HG03520 (cell line): ENCODE results near the gene ESPNL.

Experiments used
- ATAC-seq: cut with Tn5 transposase; IDR thresholded peaks from one replicate; pipeline ENCODE4 v1.9.1; 2021; ENCODE audit warnings: mild to moderate bottlenecking, moderate library complexity; ENCODE audit not compliant: unreplicated experiment

ESPNL gene

DNA sequence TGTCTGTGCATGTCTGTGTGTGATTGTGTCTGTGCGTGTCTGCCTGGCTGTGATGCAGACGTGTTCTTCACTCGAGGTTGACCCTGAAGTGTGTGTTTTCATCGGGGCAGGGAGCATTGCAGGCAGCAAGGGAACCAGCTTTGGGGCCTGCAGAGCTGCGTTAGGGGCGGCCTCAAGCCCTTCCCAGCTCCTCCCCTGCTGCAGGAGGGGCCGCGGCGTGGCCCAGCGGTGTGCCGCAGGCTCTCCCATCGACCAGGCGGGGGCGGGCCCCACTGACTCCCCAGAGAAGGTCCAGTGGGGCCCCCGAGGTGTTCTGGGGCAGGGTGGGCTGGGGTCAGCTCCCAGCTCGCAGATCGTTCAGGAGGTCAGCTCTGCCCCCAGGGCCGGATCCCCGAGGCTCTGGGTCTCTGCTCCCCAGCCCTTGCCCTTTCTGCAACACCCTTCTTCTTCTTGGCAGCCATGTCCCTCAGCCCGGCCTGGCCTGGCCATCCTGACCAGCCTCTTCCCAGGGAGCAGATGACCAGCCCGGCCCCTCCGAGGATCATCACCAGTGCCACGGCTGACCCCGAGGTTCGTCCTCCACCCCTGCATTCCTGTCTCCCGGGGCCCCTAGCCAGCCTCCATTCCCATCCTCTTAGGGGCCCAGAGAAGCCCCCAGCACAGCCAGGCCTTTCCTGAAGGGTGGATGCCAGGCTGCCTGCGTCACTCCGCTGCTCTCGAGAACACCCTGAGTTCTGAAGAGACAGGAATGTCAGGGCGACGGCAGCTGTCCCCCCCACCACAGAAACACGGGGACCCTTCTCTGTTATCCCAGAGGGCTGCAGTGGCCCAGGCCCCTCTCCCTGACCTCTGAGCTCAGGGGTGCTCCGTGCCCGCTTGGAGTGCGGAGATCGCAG lies 27.3 kb downstream of the ESPNL start:
- no peak for ATAC-seq

DNA sequence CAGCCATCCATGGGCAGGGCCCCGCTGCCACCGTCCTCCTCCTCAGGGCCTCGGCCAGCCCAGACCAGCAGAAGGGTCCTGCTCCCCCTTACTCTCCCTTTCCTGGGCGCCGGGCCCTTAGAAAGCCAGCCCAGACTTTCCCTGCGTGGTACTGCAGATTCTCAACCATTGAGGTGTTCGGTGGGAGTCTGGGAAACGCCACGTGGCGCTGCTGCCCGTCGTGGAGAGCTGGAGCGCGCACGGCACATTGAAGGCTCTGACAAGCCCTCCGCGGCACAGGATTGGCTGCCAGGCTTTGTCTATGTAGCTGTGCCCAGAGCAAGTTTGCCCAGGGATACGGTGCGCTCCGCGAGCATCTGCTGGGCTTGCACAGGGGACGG lies 27.9 kb downstream of the ESPNL start:
- no peak for ATAC-seq

DNA sequence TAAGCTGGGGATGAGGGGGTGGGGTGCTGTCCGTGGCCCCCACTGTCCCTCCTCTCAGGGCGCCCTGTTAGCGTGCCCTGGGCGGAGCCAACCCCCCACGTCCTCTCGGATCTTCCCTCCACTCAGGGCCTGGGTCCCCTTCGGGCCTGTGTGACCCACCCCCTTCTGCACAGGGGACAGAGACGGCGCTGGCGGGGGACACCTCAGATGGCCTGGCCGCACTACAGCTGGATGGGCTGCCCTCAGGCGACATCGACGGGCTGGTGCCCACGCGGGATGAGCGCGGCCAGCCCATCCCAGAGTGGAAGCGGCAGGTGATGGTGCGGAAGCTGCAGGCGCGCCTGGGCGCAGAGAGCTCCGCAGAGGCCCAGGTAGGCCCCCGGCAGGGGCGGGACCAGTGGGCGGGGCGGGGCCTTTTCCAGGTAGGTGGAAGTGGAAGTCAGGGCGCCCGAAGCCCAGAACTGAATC lies 28.4 kb downstream of the ESPNL start:
- no peak for ATAC-seq

DNA sequence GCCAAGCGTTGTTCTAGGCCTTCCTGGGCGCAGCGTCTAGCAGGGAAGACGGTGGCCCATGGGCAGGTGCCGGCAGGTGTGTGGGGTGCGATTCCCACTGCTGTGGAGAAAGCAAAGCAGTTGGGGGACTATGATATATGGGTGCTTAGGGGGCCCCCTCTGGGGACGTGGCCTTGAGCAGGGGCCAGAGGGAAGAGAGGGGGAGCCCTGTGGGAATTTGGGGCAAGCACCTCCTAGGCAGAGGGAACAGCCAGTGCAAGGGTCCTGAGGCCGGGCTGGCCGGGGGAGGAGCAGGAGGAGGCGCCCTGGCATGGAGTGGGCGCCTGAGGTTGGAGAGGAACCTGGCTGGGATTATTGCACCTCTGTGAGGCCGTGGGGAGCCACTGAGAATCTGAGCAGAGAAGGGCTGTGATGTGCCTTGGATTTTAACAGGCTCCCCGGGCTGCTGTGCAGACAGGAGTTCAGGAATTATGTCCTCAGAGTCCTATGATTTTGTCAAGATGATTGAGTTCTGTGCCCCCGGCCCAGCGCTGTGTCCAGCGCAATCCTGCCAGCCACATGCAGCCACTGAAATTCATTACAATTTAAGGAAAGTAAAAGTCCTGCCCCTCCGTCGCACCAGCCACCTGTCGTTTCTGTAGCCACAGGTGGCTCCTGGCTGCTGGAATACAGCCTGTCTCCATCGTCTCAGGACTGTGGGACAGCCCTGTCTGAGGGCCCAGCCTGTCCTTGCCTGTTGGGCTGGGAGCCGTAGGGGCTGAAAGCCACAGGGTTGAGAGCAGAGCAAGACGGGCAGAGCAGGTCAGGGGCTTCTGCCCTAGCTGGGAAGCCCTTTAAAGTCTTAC lies 29.2 kb downstream of the ESPNL start:
- no peak for ATAC-seq

DNA sequence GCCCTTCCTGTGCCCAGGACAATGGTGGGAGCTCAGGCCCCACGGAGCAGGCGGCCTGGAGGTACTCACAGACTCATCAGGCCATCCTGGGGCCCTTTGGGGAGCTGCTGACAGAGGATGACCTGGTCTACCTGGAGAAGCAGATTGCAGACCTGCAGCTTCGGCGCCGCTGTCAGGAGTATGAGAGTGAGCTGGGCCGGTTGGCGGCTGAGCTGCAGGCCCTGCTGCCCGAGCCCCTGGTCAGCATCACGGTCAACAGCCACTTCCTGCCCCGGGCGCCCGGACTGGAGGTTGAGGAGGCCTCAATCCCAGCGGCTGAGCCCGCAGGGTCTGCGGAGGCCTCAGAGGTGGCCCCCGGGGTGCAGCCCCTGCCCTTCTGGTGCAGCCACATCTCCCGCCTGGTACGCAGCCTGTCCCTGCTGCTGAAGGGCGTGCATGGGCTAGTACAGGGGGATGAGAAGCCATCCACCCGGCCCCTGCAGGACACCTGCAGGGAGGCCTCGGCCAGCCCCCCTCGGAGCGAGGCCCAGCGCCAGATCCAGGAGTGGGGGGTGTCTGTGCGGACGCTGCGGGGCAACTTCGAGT lies 30.1 kb downstream of the ESPNL start:
- ATAC-seq, result no peak

DNA sequence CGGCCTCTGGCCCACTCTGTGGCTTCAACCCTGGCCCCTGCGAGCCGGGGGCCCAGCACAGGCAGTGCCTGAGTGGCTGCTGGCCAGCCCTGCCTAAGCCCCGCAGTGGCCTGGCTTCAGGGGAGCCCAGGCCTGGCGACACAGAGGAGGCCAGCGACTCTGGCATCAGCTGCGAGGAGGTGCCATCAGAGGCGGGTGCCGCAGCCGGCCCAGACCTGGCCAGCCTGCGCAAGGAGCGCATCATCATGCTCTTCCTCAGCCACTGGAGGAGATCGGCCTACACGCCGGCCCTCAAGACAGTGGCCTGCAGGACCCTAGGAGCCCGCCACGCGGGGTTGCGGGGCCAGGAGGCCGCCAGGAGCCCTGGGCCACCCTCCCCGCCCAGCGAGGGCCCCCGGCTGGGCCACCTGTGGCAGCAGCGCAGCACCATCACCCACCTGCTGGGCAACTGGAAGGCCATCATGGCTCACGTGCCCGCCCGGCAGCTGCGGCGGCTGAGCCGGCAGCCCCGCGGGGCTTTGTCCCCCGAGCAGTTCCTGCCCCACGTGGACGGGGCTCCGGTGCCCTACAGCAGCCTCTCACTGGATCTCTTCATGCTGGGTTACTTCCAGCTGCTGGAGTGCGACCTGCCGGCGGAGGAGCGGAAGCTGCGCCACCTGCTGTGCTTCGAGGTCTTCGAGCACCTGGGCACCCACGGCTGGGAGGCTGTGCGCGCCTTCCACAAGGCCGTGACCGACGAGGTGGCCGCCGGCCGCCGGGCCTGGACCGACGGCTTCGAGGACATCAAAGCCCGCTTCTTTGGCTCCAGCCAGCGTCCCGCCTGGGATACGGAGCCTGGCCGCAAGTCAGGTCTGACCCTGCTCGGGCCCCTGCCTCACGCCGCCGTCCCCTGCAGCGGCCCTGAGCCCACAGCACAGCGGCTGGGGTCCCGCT lies 30.8 kb downstream of the ESPNL start:
- no peak for ATAC-seq

DNA sequence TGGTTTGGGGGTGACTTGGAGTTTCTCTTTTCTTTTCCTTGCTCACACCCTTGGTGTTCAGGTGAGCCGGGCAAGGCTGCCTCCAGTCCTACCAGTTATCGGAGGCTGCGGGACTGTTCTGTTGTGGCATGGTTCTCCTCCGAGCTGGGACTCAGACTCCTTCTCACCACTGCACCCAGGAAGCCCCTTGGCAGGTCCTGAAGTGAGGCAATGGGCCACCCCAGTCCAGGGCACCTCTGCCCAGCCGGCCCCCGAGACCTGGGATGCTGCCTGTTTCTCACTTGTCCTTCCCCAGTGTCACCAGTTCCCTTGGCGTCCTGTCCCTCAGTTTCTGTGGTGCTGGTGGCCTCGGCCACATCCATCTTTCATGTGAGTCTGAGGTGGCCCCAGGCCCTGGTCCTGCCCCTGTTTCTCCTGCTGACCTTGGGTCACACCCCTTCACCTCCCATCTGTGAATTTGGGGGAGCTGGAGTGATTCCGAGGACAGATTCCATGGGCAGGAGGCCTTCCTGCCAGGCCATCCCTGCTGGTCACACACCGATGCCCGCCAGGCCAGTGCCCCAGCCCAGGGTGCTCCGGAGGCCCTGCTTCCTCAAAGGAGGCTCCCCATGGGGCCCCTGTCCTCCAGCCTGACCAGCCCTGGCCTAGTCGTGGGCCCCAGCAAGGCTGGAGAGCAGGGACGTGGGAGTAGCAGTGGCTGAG lies 31.8 kb downstream of the ESPNL start:
- ATAC-seq, result no peak

DNA sequence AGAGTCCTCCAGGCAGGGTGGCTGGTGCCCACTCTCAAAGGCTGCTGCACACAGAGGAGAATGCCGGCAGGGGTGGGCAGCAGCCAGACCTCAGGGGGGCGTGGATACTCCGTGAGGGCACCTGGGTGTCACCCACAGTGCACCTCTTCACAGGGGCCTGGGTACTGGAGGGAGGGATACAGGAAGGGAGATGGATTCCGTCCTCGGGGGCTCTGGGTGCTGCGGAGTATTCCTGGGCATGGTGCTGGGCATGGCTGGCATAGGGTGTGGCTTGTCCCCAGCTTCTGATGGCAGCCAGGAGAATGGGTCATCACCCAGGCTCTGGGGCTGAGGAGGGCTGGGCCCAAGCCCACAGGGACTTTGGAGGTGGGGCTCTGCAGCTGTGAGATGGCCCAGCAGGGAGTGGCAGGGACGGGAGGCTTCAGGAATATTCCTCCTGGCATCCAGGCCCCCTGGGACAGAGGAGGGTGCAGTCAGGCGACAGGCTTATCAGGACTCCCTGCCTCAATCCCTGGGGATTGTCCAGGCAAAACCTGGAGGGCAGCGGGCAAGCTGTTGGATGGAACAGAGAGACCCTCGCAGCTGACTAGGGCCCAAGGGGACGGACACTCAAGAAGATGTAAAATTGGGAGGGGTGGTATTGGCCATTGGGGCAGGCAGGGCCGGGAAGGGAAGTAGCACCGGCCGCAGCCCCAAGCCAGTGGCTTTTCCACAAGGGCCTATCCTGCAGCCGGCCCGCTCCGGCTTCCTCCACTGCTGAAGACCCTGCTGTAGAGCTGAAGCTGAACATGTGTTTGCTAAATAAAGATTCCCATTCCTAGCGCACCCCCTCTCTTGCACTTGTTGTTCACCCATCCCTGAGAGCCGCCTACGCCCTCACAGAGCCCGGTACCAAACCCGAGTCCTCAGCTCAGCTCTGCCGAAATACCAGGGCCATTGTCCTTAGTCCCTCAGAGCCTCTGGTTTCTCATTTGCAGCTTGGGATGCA lies 32.6 kb downstream of the ESPNL start:
- ATAC-seq, result no peak

DNA sequence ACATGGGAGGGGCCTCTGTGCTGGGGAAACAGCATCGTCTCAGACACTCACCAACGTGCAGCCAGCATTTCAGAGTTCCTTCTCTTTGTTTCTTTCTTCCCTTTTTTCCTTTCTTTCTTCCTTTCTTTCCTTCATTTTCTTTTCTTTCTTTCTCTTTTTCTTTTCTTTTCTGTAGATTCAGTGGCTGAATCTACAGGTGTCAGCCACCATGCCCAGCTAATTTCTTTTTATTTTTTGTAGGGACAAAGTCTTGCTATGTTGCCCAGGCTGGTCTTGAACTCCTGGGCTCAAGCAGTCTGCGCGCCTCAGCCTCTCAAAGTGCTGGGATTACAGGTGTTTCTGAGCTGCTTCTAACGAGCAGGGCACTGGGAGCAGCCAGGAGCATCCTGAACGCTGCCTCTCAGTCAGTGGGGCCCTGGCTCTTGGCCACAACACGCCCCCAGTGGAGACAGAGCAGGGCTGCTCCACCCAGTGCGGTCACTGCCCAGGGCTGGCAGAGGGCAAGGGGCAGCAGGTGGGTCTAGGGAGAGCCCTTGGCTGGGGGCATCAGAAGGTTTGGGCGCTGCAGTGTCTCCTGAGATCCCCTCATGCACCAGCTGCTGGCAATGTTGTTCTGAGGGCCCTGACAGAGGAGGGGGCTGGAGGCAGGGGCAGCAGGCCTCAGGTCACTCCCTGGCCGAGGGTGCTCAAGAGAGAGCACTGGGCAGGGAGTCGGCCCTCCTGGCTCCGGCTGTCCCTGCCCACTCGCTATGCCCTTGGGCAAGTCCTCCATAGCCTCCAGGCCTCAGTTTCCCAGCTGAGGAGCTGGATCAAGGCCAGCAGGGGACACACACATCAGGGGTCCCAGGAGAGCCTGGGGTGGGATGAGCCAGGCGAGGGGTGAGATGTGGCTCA lies 33.6 kb downstream of the ESPNL start:
- no peak for ATAC-seq

DNA sequence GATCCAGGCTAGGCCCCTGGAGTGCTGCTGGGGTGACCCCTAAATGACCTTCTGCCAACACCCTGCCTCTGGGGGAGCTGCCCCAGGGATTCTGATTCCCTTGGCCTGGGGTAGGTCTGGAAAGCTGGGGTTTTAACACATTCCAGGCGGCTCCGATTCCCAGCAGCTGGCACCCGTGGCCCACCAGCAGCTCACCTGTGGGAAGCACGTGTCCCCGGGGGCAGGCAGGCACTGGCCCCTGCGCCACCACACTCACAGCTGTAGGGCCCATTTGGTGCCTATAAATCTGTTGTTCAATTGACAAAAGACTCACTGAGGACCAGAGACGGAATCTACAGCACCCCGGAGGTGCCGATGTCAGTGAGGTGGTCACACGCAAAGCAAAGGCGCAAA lies 34.2 kb downstream of the ESPNL start:
- ATAC-seq, result no peak

DNA sequence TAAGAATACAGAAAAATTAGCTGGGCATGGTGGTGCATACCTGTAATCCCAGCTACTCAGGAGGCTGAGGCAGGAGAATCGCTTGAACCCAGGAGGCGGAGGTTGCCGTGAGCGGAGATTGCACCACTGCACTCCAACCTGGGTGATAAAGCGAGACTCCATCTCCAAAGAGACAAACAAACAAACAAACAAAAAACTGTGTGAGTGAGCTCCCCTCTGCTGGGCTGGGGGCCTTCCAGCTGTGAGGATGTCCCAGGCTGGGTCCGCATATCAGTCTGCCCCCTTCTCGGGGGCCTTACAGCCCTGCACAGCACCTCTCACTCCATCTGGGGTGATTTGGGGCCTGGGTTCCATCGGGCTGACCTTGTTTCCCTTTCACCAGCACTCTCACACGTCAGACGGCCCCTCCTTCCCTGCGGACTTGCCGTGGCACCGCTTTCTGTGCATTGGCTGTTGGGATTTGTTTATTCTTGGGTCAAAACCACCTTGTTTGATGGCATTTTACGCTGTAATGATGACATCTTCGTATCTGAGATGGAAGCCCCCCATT lies 35.5 kb downstream of the ESPNL start:
- ATAC-seq, result no peak

DNA sequence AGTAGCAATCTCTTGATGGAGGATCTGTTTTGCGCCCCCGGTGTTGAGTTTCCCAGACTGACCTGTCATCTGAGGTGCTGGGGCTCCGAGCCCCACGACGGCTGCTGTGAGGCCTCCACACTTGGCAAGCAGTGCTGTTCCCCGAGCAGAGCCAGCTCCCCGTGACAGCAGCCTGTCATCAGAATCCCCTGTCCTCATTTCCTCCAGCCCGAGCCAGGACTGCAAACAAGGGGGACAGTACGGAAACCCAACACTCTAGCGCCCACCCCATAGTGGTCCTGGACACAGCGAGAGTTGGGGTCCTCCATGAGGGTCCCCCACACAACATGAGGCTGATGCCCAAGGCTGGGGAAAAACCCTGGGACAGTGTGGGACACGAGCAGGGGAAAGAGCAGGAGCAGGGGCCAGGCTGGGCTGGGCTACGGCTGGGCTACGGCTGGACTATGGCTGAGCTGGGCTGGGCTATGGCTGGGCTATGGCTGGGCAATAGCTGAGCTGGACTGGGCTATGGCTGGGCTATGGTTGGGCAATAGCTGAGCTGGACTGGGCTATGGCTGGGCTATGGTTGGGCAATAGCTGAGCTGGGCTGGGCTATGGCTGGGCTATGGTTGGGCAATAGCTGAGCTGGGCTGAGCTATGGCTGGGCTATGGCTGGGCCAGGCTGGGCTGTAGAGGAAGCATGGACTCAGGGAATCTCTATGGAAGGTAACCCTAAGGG lies 36.8 kb downstream of the ESPNL start:
- ATAC-seq, result no peak

DNA sequence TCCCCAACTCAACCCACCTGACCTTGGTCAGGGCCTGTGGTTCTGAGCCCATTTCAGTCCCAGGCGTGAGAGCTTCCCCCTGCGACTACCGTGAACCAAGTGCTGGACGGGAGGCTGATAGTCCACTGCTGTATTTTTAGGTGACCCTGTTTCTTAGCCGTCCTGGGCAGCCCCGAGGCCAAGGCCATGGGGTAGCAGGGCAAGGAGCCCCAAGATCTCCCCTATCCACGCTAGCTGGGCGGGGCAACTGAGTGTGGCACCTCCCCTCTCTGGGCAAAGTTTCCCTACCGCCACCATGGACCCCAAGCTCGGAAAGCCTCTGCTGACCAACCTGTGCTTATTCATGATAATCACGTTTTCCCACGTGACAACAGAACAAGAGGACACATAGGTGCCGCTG lies 37.7 kb downstream of the ESPNL start:
- ATAC-seq, result no peak

DNA sequence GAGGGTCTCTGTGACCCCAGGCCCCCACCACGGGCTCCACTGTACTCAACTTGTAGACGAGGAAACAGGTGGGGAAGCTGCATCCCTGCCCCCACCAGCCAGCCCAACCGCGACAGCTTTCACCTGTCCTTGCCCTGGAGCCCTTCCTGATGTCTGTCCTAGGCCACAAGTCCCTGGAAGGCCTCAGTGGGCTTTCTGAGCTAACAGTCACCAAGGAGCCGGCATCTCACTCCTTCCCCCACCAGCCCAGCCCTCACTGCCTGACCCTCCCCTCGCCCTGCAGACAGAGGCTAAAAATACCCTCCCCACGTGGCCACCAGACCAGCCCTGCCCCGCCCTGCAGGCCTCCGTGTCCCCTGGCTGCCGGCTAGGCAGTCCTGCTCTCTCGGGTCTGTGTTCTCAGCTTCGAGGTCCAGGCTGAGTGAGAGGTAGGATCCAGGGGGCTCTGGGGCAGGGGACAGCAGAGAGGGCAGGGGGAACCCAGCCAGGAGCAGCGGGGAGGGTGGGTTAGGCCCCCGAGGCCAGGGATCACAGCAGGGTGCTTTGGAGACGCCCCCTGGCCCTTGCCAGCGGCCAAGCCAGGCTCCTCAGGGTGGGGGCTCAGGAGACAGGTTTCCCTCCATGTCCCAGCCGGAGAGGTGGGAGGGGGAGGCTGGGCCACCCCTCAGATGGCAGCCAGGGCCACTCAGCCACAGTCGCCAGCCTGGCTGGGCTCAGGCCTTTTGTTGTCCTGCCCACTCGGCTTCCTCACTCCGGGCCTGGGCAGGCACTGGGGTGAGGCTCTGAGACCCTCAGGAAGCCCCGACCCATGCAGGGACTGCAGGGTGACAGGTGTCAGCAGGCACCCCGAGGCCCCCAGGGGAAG lies 38.4 kb downstream of the ESPNL start, which contains the start of gene KLHL30:
Gene KLHL30 (plus strand): TSS at position 338 of the 865 bp plus-strand sequence. CDS start 2,087 bp downstream, outside the sequence.
- no peak for ATAC-seq

DNA sequence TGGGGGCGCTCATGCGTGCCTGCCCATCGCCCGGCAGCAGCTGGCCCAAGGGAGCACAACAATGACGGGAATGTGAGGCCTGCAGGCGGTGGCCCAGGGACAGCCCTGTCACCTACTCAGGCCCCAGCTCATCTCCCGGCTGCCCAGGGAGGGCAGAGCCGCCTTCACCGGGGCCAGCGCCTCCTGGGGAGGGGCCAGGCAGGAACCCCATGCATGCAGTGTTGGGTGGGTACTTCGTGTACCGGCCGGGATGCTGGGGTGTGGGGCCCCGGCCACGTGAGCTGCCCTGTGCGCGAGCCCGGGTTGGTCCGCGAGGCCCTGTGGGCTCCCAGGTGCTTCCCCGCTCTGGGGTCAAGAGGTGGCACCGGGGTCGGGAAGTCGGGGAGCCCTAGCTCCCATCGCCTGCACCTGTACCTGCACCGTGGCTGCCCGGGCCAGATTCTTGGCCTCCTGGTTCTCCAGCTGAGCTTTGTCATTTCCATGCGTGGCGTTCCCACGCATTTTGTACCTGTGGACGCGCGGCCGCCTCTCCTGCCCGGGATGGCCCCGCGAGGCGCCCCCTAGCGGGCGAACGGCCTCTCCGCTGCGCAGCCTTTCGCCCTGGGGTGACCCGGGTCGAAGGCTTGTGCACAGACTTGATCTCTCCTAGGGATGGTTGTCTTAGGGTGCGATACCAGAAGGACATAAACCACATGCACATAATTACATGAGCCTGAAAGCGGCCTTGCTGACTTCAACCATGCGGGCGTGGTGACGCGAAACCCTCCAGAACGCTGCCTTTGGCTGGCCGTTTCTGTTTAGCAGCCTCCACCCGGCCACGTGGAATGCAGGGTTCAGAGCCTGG lies 39.3 kb downstream of the ESPNL start:
- no peak for ATAC-seq
